Caco-2 (cell line): ENCODE results near the gene SUPT3H. TPM values are rescaled to one million over a fixed set of nuclear protein-coding genes. Genes with fewer than 3 reads are reported as not detected.

Experiments
- BruUV-seq: library from RNA; stranded (reverse); fragments of 400-500 nt; replicated peaks from 2 replicates; lab custom pipeline; 2021; lab: Mats Ljungman, UMichigan
- CTCF ChIA-PET: fragments of 300-600 bp; sonication (Branson Sonifier 250); formaldehyde crosslinking; loops from one replicate; lab custom pipeline; 2022; ENCODE audit warnings: antibody characterized with exemption; lab: Charles Lee
- POLR2A ChIA-PET: fragments of 300-600 bp; sonication (Branson Sonifier 250); formaldehyde crosslinking; loops from one replicate; lab custom pipeline; 2022; ENCODE audit warnings: antibody characterized with exemption; lab: Charles Lee
- DNase-seq, 2 experiments: peaks; one replicate each; pipeline versions ENCODE4 v3.0.0 to v3.0.0-alpha.2; 2020 to 2022
- H3K27me3 ChIP-seq: replicated peaks from 2 replicates; pipeline ENCODE4 v1.6.0; 2011; ENCODE audit warnings: low read length; ENCODE audit not compliant: control insufficient read depth, insufficient read depth
- H3K36me3 ChIP-seq: 2 replicates; pipeline ENCODE4 v1.5.1; 2011; ENCODE audit warnings: low read length; ENCODE audit not compliant: control insufficient read depth, insufficient read depth
- H3K4me1 ChIP-seq: fragments of 250-450 bp; sonication (Bioruptor Pico); 2 replicates; pipeline ENCODE4 v1.5.1; 2020; ENCODE audit warnings: mild to moderate bottlenecking
- H3K4me3 ChIP-seq: 2 replicates; pipeline ENCODE4 v1.5.1; 2011; ENCODE audit warnings: low read depth, mild to moderate bottlenecking, control low read depth, low read length
- H3K9me3 ChIP-seq: fragments of 250-450 bp; sonication (Bioruptor Pico); 2 replicates; pipeline ENCODE4 v1.5.1; 2020; ENCODE audit warnings: mild to moderate bottlenecking, moderate library complexity
- H3K27ac Mint-ChIP-seq: one replicate; pipeline ENCODE4 v1.8.0; 2022; ENCODE audit warnings: mixed read lengths; ENCODE audit not compliant: unreplicated experiment
- H3K27me3 Mint-ChIP-seq: one replicate; pipeline ENCODE4 v1.8.0; 2022; ENCODE audit warnings: mixed read lengths; ENCODE audit not compliant: insufficient read depth, unreplicated experiment
- H3K36me3 Mint-ChIP-seq: one replicate; pipeline ENCODE4 v1.8.0; 2022; ENCODE audit warnings: mild to moderate bottlenecking, mixed read lengths; ENCODE audit not compliant: insufficient read depth, unreplicated experiment
- H3K4me1 Mint-ChIP-seq: one replicate; pipeline ENCODE4 v1.8.0; 2022; ENCODE audit warnings: low read depth, mixed read lengths; ENCODE audit not compliant: unreplicated experiment
- H3K4me3 Mint-ChIP-seq: one replicate; pipeline ENCODE4 v1.8.0; 2022; ENCODE audit warnings: mild to moderate bottlenecking, moderate library complexity, mixed read lengths; ENCODE audit not compliant: unreplicated experiment
- H3K9me3 Mint-ChIP-seq: one replicate; pipeline ENCODE4 v1.8.0; 2022; ENCODE audit warnings: mixed read lengths; ENCODE audit not compliant: unreplicated experiment
- intact Hi-C: fragments of 100-400 bp; cut with micrococcal nuclease; formaldehyde crosslinking; loops from one replicate; pipeline ENCODE4 v1.10.0; 2022; ENCODE audit not compliant: unreplicated experiment
- total RNA-seq: library from RNA; stranded (reverse); gene quantifications from 2 replicates; pipeline ENCODE4 v1.2.3, GENCODE V29; 2022
- TF ChIP-seq, protein P1 (sequence below), 2 experiments: fragments of 200-600 bp in 1 of 2; IDR thresholded peaks; 1 replicate in 1 of 2; 2 replicates in 1 of 2; pipeline versions ENCODE4 v1.5.1 to v1.8.0; 2011 to 2022; ENCODE audit warnings: antibody characterized with exemption in 1 of 2, control low read depth in 1 of 2, inconsistent platforms in 1 of 2, low read depth in 1 of 2, low read length in 1 of 2, mild to moderate bottlenecking in 1 of 2, moderate library complexity in 1 of 2; ENCODE audit not compliant: insufficient read depth in 1 of 2, severe bottlenecking in 1 of 2, unreplicated experiment in 1 of 2

SUPT3H gene
- total RNA-seq, 1 experiment from 2014 or later: 13.2 TPM

DNA sequence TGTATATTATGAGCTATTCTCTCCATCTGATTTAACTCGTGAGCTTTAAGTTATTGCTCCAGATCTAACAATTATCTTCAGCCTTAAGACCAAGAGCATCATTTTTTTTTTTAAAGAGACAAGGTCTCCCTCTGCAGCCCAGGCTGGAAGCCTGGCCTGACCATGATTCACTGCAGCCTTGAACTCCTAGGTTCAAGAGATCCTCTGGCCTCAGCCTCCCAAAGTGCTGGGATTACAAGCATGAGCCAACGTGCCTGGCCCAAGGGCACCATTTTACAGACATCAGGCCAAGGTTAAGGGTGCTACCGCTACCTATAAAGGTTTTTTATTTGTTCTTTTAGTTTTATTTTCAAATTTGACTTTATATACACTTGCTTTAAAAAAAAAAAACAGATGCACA is 2.3 kb downstream of the SUPT3H start:
- Histone ChIP-seq H3K4me3 (no peak overlapping the region), H3K27me3 (no peaks in the 10 kb centered on the region), H3K9me3 (no peaks in the 10 kb centered on the region), H3K4me1 (peaks cover 9% of the 10 kb centered on the region), H3K36me3 (no peaks in the 10 kb centered on the region)
- DNase-seq: no peak
- Mint-ChIP-seq H3K4me1 (peaks cover 7% of the 10 kb centered on the region), H3K4me3 (no peak overlapping the region), H3K27me3 (no peaks in the 10 kb centered on the region), H3K9me3 (no peaks in the 10 kb centered on the region), H3K27ac (no peak overlapping the region), H3K36me3 (peaks cover 18% of the 10 kb centered on the region)
- TF ChIP-seq, protein P1, sequence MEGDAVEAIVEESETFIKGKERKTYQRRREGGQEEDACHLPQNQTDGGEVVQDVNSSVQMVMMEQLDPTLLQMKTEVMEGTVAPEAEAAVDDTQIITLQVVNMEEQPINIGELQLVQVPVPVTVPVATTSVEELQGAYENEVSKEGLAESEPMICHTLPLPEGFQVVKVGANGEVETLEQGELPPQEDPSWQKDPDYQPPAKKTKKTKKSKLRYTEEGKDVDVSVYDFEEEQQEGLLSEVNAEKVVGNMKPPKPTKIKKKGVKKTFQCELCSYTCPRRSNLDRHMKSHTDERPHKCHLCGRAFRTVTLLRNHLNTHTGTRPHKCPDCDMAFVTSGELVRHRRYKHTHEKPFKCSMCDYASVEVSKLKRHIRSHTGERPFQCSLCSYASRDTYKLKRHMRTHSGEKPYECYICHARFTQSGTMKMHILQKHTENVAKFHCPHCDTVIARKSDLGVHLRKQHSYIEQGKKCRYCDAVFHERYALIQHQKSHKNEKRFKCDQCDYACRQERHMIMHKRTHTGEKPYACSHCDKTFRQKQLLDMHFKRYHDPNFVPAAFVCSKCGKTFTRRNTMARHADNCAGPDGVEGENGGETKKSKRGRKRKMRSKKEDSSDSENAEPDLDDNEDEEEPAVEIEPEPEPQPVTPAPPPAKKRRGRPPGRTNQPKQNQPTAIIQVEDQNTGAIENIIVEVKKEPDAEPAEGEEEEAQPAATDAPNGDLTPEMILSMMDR (IDR thresholded peaks at IDR 0.05; ENCODE audit: insufficient read depth in 1 of 2, low read depth in 1 of 2, low read length in 1 of 2, severe bottlenecking in 1 of 2, unreplicated experiment in 1 of 2): no peak
- intact Hi-C loops: no loop called here
- CTCF ChIA-PET: interaction anchor here (0.7 kb wide), 1 partner anchor 505 kb away, joined by 4 read pairs; no protein-coding TSS in a partner anchor
- POLR2A ChIA-PET: no interaction called here
- no TSS peak for BruUV-seq

DNA sequence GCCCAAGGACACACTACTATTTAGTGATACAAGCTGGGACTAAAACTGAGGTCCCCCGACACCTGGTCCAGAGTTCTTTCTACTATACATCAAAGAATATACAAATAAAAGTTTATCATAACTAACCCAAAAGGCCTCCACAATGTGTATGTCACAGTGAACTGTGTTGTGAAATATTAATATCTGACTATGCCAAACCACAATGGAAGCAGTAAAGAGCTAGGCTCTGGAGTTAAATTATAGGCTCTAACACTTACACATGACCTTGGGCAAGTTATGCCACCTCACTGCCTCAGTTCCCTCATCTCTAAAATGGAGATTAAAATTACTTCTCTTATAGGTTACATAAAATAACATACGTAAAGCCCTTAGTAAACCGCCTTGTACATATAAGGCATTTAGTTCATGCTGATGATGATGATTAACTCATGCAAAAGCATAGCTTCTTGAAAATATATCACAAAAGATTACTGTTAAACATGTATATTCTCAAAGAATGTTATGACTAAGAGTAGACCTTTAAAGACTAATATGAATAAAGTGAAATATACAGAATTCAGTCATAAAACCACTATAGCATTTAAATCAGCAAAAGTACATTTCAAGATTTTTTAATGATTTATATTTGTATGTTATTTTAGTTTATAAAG is 5.7 kb downstream of the SUPT3H start:
- Mint-ChIP-seq H3K9me3 (no peaks in the 10 kb centered on the region), H3K36me3 (peaks cover 5% of the 10 kb centered on the region), H3K4me3 (no peak overlapping the region), H3K27ac (no peak overlapping the region), H3K27me3 (no peaks in the 10 kb centered on the region), H3K4me1 (no peaks in the 10 kb centered on the region)
- intact Hi-C loops: no loop called here
- no peak for DNase-seq
- Histone ChIP-seq H3K36me3 (no peaks in the 10 kb centered on the region), H3K9me3 (no peaks in the 10 kb centered on the region), H3K27me3 (no peaks in the 10 kb centered on the region), H3K4me3 (no peak overlapping the region), H3K4me1 (0 out of 2 replicates have a peak, but pooled peaks cover 3% of the 10 kb centered on the region)
- POLR2A ChIA-PET: no interaction called here
- CTCF ChIA-PET: no interaction called here
- no TSS peak for BruUV-seq
- TF ChIP-seq, protein P1 (IDR thresholded peaks at IDR 0.05; ENCODE audit: insufficient read depth in 1 of 2, low read depth in 1 of 2, low read length in 1 of 2, severe bottlenecking in 1 of 2, unreplicated experiment in 1 of 2): no peak

DNA sequence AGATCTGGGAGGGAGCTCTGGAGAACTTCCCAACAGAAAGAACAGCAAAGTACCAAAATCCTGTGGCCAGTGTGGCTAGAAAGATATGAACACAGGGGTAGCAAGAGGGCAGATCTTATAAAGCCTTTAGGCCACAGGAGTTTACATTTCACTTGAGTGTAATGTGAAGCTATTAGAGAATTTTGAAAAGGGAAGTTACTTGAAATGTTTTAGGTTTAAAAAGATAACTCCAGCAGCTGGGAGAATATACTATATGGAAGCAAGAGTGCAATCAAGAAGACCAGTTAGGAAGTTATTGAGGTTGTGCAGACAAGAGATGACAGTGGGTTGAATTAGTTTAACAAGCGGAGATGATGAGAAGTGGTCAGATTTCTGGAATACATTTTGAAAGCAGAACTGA is 7.9 kb downstream of the SUPT3H start:
- no peaks in the 10 kb centered on the region for H3K9me3 ChIP-seq
- no peak for DNase-seq
- no TSS peak for BruUV-seq
- Mint-ChIP-seq H3K4me1 (no peaks in the 10 kb centered on the region), H3K27me3 (no peaks in the 10 kb centered on the region), H3K36me3 (no peaks in the 10 kb centered on the region), H3K4me3 (no peak overlapping the region), H3K9me3 (no peaks in the 10 kb centered on the region), H3K27ac (no peak overlapping the region)
- H3K4me1 ChIP-seq: no peaks in the 10 kb centered on the region
- H3K27me3 ChIP-seq: no peaks in the 10 kb centered on the region
- CTCF ChIA-PET: no interaction called here
- POLR2A ChIA-PET: no interaction called here
- TF ChIP-seq, protein P1 (IDR thresholded peaks at IDR 0.05; ENCODE audit: insufficient read depth in 1 of 2, low read depth in 1 of 2, low read length in 1 of 2, severe bottlenecking in 1 of 2, unreplicated experiment in 1 of 2): no peak
- intact Hi-C loops: no loop called here
- H3K36me3 ChIP-seq: no peaks in the 10 kb centered on the region
- no peak overlapping the region for H3K4me3 ChIP-seq
